Calu3 (cell line): ENCODE results near the gene OTOA. TPM values are rescaled to one million over a fixed set of nuclear protein-coding genes. Genes with fewer than 3 reads are reported as not detected.
A peak's percentile ranks its signal among the peaks of the same experiment; 100 is the strongest.
"Not testable (repeated sequence)": the region's sequence is repeated elsewhere in the genome, so short reads cannot be mapped to it uniquely, and the experiment has no call there.

ENCODE experiments used
- BruUV-seq: library from RNA; stranded (reverse); fragments of 400-500 nt; replicated peaks from 2 replicates; lab custom pipeline; 2021; lab: Mats Ljungman, UMichigan
- CTCF ChIA-PET: fragments of 300-600 bp; sonication (Branson Sonifier 250); formaldehyde crosslinking; loops from one replicate; lab custom pipeline; 2022; ENCODE audit warnings: antibody characterized with exemption; lab: Charles Lee
- DNase-seq: peaks from one replicate; pipeline ENCODE4 v3.0.0; 2022
- H3K27ac Mint-ChIP-seq: one replicate; pipeline ENCODE4 v1.8.0; 2022; ENCODE audit warnings: mixed read lengths; ENCODE audit not compliant: unreplicated experiment
- H3K27me3 Mint-ChIP-seq: one replicate; pipeline ENCODE4 v1.8.0; 2022; ENCODE audit warnings: mixed read lengths; ENCODE audit not compliant: unreplicated experiment
- H3K36me3 Mint-ChIP-seq: one replicate; pipeline ENCODE4 v1.8.0; 2022; ENCODE audit warnings: mild to moderate bottlenecking, moderate library complexity, mixed read lengths; ENCODE audit not compliant: insufficient read depth, unreplicated experiment
- H3K4me1 Mint-ChIP-seq: one replicate; pipeline ENCODE4 v1.8.0; 2022; ENCODE audit warnings: mild to moderate bottlenecking, low read depth, mixed read lengths; ENCODE audit not compliant: unreplicated experiment
- H3K4me3 Mint-ChIP-seq: one replicate; pipeline ENCODE4 v1.8.0; 2022; ENCODE audit warnings: mild to moderate bottlenecking, low read depth, moderate library complexity, mixed read lengths; ENCODE audit not compliant: unreplicated experiment
- H3K9me3 Mint-ChIP-seq: one replicate; pipeline ENCODE4 v1.8.0; 2022; ENCODE audit warnings: low read depth, mixed read lengths; ENCODE audit not compliant: unreplicated experiment
- intact Hi-C: fragments of 100-400 bp; cut with micrococcal nuclease; formaldehyde crosslinking; loops from one replicate; pipeline ENCODE4 v1.10.0; 2022; ENCODE audit not compliant: unreplicated experiment
- total RNA-seq: library from RNA; stranded (reverse); gene quantifications from 2 replicates; pipeline ENCODE4 v1.2.3, GENCODE V29; 2022
- TF ChIP-seq, protein P1 (sequence below): fragments of 200-600 bp; IDR thresholded peaks from one replicate; pipeline ENCODE4 v1.8.0; 2022; ENCODE audit warnings: antibody characterized with exemption; ENCODE audit not compliant: unreplicated experiment

OTOA gene
- total RNA-seq, 1 experiment from 2014 or later = 0.40 TPM

DNA sequence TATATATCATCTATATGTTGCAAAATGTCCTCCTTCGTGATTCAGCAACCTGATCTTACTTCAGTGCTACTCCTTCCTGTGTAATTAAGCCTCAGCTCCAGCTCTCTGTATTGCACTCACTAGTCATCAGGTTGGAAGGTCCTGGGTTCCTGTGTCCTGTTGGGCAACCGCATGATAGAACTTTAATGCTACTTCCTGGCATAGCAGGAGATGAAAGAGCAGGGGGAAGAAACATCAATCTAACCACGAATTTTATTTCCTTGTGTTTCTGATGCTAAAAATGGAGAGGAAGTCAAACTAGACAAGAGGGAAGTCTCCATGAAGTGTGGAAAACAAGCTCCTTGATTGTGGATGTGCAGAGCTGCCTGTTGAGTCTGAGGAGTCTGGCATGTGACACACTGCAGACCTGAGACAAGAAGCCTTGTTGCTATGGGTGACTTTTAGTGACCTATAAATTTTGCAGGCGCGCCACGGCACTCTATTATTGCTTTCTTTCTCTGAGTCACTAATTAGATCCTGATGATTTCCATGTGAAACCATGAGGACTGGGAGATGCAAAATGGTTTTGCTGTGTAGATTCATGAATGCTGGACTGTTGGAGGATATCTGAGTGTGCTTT is 37.0 kb upstream of the OTOA start:
- peak; percentile 63 for DNase-seq
- TF ChIP-seq, protein P1, sequence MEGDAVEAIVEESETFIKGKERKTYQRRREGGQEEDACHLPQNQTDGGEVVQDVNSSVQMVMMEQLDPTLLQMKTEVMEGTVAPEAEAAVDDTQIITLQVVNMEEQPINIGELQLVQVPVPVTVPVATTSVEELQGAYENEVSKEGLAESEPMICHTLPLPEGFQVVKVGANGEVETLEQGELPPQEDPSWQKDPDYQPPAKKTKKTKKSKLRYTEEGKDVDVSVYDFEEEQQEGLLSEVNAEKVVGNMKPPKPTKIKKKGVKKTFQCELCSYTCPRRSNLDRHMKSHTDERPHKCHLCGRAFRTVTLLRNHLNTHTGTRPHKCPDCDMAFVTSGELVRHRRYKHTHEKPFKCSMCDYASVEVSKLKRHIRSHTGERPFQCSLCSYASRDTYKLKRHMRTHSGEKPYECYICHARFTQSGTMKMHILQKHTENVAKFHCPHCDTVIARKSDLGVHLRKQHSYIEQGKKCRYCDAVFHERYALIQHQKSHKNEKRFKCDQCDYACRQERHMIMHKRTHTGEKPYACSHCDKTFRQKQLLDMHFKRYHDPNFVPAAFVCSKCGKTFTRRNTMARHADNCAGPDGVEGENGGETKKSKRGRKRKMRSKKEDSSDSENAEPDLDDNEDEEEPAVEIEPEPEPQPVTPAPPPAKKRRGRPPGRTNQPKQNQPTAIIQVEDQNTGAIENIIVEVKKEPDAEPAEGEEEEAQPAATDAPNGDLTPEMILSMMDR = no peak
- BruUV-seq = TSS peak; percentile 8
- Mint-ChIP-seq H3K27ac (peak overlapping the region; percentile 80), H3K27me3 (no peaks in the 10 kb centered on the region), H3K9me3 (no peaks in the 10 kb centered on the region), H3K4me3 (peak overlapping the region; percentile 39), H3K36me3 (peaks cover 51% of the 10 kb centered on the region), H3K4me1 (peaks cover 56% of the 10 kb centered on the region)
- intact Hi-C loops = loop anchor here (1.0 kb wide), 1 partner anchor 12 kb away; no protein-coding TSS in a partner anchor
- CTCF ChIA-PET = interaction anchor here (0.7 to 1.0 kb wide), 5 partner anchors 8 to 21 kb away, joined by 3 to 5 read pairs (median 3); no protein-coding TSS in a partner anchor

DNA sequence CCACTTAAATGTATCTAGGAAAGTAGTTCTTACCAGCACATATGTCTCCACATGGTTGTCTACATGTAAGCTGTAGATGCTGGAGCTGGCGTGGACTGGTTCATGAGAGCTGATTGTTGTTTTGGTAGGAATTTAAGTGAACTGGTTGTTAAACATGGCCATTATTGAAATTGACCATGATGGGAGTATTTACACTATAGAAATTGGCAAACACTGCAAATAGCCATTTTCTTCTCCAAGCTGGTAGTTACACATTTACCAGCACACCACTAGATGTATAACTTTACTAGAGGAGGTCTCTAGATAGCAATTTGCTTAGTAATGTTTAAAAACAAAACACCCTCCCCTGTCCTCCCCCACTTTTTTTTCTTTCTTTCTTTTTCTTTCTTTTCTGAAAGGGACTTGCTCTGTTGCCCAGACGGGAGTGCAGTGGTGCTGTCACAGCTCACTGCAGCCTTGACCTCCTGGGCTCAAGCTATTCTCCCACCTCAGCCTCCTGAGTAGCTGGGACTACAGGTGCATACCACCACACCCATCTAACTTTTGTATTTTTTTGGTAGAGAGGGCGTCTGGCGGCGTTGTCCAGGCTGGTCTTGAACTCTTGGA is 35.5 kb upstream of the OTOA start:
- no peak for DNase-seq
- Mint-ChIP-seq H3K4me1 (peaks cover 71% of the 10 kb centered on the region), H3K27me3 (no peaks in the 10 kb centered on the region), H3K27ac (no peak overlapping the region), H3K36me3 (peaks cover 51% of the 10 kb centered on the region), H3K4me3 (no peak overlapping the region), H3K9me3 (no peaks in the 10 kb centered on the region)
- CTCF ChIA-PET = no interaction called here
- TF ChIP-seq, protein P1 = no peak
- no TSS peak for BruUV-seq
- intact Hi-C loops = no loop called here

DNA sequence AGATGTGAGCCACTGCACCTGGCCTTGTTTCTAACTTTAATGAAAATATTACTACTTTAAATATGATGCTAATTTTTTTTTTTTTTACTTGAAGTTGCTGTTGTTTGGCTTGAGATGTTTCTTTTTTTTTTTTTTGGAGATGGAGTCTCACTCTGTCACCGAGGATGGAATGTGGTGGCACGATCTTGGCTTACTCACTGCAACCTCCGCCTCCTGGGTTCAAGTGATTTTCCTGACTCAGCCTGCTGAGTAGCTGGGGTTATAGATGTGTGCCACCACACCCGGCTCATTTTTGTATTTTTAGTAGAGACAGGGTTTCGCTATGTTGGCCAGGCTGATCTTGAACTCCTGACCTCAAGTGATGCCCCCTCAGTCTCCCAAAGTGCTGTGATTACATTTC is 35.0 kb upstream of the OTOA start:
- intact Hi-C loops = no loop called here
- TF ChIP-seq, protein P1 = no peak
- CTCF ChIA-PET = no interaction called here

GRCh38 chr16:21629616-21630539 is 33.9 kb upstream of the OTOA start:
- intact Hi-C loops, H3K4me3 Mint-ChIP-seq, CTCF ChIA-PET: not testable (repeated sequence)

More for the DNA sequence above, 35.0 kb upstream of the OTOA start:
- Mint-ChIP-seq H3K4me3 (no peak overlapping the region), H3K36me3 (peaks cover 49% of the 10 kb centered on the region), H3K9me3 (no peaks in the 10 kb centered on the region), H3K4me1 (peaks cover 74% of the 10 kb centered on the region), H3K27me3 (no peaks in the 10 kb centered on the region), H3K27ac (peak overlapping the region; percentile 27)
- no TSS peak for BruUV-seq
- DNase-seq = no peak

DNA sequence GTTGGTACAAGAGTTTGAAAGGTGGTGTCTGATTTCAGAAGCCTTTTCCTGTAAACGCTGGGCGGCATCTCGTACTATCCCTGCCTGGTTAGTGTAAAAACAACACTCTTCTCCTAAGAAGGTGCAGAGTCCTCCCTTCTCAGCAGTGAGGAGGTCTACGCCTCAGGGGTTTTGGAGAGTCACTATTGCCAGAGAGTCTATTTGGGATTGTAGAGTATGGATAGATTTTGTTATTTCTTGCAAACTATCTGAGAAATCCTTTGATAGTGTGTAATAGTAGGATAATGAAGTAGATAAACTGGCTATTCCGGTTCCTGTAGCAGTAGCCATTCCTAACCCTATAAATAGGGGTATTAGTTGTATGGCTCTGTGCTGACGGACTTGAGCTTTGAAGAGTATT is 32.9 kb upstream of the OTOA start:
- H3K36me3 Mint-ChIP-seq = peaks cover 42% of the 10 kb centered on the region

More at GRCh38 chr16:21629616-21630539, 33.9 kb upstream of the OTOA start:
- Mint-ChIP-seq H3K4me1 (peaks cover 74% of the 10 kb centered on the region), H3K27ac (peak overlapping the region; percentile 27), H3K36me3 (peaks cover 39% of the 10 kb centered on the region)
- not testable (repeated sequence) for H3K9me3 Mint-ChIP-seq, BruUV-seq, H3K27me3 Mint-ChIP-seq, DNase-seq

GRCh38 chr16:21631376-21631775 is 32.4 kb upstream of the OTOA start:
- BruUV-seq, H3K27me3 Mint-ChIP-seq, H3K4me3 Mint-ChIP-seq, H3K9me3 Mint-ChIP-seq, CTCF ChIA-PET, intact Hi-C loops, DNase-seq: not testable (repeated sequence)
- peaks cover 42% of the 10 kb centered on the region for H3K36me3 Mint-ChIP-seq
- H3K4me1 Mint-ChIP-seq = peaks cover 65% of the 10 kb centered on the region
- peak overlapping the region; percentile 75 for H3K27ac Mint-ChIP-seq

More for the DNA sequence above, 32.9 kb upstream of the OTOA start:
- CTCF ChIA-PET, intact Hi-C loops, BruUV-seq, H3K4me3 Mint-ChIP-seq, H3K27me3 Mint-ChIP-seq, H3K9me3 Mint-ChIP-seq: not testable (repeated sequence)
- H3K27ac Mint-ChIP-seq = peak overlapping the region; percentile 75
- peaks cover 70% of the 10 kb centered on the region for H3K4me1 Mint-ChIP-seq
- peak; percentile 12 for DNase-seq
